Measurements from ENCODE around the gene CHCHD4.

DNA sequence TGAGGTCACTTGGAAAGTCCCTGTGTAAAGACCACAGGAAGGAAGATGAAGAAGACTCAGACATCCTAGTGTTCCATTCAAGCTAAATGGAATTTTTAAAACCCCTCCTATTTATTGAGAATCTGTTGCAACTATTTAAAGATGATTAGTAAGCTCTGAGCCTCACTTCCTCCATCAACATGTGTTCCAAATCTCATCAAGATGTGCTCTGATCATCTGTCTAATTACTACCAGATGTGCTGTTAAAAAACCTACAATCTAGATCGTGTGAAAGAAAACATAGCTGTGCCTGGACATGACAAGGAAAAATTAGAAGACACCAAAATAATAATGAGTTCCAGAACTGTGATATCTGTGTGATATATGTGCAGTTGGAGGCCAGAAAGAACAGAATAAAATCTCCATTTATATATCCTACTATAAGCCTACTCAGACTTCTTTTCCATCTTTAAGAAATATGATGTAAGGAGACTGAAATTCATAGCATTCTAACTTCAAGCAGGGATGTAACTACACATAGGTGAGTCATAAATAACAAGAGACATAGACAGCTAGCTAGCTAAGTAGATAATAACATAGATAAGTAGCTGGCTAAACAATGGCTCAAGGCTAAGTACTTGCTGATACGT is 46.0 kb upstream of the CHCHD4 start:
- TF ChIP-seq, protein P1, sequence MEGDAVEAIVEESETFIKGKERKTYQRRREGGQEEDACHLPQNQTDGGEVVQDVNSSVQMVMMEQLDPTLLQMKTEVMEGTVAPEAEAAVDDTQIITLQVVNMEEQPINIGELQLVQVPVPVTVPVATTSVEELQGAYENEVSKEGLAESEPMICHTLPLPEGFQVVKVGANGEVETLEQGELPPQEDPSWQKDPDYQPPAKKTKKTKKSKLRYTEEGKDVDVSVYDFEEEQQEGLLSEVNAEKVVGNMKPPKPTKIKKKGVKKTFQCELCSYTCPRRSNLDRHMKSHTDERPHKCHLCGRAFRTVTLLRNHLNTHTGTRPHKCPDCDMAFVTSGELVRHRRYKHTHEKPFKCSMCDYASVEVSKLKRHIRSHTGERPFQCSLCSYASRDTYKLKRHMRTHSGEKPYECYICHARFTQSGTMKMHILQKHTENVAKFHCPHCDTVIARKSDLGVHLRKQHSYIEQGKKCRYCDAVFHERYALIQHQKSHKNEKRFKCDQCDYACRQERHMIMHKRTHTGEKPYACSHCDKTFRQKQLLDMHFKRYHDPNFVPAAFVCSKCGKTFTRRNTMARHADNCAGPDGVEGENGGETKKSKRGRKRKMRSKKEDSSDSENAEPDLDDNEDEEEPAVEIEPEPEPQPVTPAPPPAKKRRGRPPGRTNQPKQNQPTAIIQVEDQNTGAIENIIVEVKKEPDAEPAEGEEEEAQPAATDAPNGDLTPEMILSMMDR (IDR thresholded peaks at IDR 0.05) = no peak
- TF ChIP-seq EP300 (IDR thresholded peaks at IDR 0.05) = no peak
- no peak for TF ChIP-seq POLR2A (IDR thresholded peaks at IDR 0.05; ENCODE audit: low read depth)
- TF ChIP-seq POLR2AphosphoS5 (IDR thresholded peaks at IDR 0.05) = no peak
